ENCODE data around the gene HYLS1.

The HYLS1 gene

DNA sequence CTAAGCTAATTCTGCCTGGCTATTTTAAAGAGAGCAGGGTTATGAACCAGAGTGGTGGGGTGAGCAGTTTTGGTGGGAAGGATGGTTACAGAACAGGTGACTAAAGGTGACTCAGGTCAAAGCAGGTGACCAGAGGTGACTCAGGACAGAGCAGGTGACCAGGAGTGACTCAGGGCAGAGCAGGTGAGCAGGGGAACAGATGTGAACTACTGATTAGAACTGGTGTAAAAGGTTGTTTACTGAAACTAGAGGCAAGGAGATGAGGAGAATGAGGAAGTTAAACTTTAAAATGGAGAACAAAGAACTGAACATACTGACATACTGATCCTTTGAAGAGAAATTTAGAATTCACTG lies 15.4 kb upstream of the HYLS1 start:
- Histone ChIP-seq H3K9ac (ENCODE audit: insufficient read length) (no peak overlapping the region), H3K9me3 (ENCODE audit: low read depth, low read length) (no peaks in the 10 kb centered on the region), H3K27ac (no peak overlapping the region), H3K4me3 (no peak overlapping the region), H3K36me3 (ENCODE audit: insufficient read depth, low read length) (no peaks in the 10 kb centered on the region)
- TF ChIP-seq FOXP2 (optimal IDR thresholded peaks at IDR 0.05; ENCODE audit: control extremely low read depth, extremely low read length, insufficient read depth) (no peak), EZH2 (IDR thresholded peaks at IDR 0.05) (no peak)
- DNase-seq (ENCODE audit: low read depth, low spot score): no peak

DNA sequence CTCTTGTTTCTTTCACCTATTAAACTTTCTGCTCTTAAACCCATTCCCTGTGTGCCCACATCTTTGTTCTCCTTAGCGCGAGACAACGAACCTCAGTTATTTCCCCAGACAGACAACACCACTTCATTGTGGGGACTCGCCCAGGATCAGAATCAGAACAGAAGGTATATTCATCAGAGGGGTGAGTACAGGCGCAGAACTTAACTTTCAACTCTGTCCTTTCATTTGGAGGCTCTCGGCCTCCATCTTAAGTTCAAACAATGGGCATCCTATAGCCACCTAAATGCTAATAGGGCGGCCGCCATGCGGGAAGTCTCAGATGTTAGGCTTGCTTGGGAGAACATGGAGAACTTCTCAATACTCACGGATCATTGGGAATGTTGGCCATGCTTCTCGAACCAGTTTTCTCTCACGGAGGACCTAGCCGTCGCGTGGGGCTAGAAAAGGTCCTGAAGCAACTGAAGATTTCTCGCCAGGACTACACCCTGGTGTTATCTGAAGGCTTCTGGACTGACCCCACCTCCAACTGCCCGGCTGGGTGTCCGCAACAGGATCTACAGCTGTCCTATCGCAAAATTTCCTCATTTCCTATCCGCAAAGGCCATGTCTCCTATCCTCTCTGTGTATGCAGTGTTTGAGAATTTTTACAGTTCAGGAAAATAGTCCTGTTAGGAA lies 13.4 kb upstream of the HYLS1 start:
- TF ChIP-seq FOXP2 (optimal IDR thresholded peaks at IDR 0.05; ENCODE audit: control extremely low read depth, extremely low read length, insufficient read depth) (no peak), EZH2 (IDR thresholded peaks at IDR 0.05) (no peak), POLR2AphosphoS5 (IDR thresholded peaks at IDR 0.05; ENCODE audit: borderline replicate concordance, low read depth, low read length) (no peak)
- Histone ChIP-seq H3K36me3 (ENCODE audit: insufficient read depth, low read length) (no peaks in the 10 kb centered on the region), H3K9me3 (ENCODE audit: low read depth, low read length) (no peaks in the 10 kb centered on the region), H3K4me3 (no peak overlapping the region), H3K9ac (ENCODE audit: insufficient read length) (no peak overlapping the region), H3K27ac (no peak overlapping the region)
- DNase-seq (ENCODE audit: low read depth, low spot score): no peak

DNA sequence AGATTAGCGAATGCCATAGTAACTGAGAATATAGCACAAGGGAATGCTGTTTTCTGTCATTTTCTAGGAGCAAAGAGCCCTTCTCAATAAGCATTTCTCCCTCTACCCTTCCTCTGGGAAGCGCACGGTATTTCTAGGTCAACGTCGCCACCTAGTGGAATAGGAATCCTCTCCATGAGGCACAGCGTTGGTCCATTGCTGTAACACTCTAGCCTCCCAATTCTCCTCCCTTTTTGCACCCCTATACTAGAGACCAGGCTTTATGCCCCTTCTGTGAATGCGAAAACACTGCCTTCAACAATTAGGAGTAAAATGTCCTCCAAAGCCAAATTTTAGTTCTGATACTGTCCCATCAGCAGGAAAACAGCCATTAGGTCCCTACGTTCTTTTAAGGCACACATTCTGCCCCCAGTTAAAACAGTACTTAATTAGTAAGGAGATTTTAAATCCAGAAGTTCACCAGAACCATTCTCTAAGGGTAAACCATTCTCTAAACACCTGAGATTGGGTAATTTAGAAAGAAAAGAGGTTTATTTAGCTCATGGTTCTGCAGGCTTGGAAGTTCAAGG lies 12.8 kb upstream of the HYLS1 start:
- H3K9ac ChIP-seq (ENCODE audit: insufficient read length): no peak overlapping the region
- H3K27ac ChIP-seq: no peak overlapping the region
- no peaks in the 10 kb centered on the region for H3K9me3 ChIP-seq (ENCODE audit: low read depth, low read length)
- no peaks in the 10 kb centered on the region for H3K36me3 ChIP-seq (ENCODE audit: insufficient read depth, low read length)
- no peak for TF ChIP-seq EZH2 (IDR thresholded peaks at IDR 0.05)
- no peak for TF ChIP-seq POLR2AphosphoS5 (IDR thresholded peaks at IDR 0.05; ENCODE audit: borderline replicate concordance, low read depth, low read length)
- no peak for TF ChIP-seq FOXP2 (optimal IDR thresholded peaks at IDR 0.05; ENCODE audit: control extremely low read depth, extremely low read length, insufficient read depth)
- H3K4me3 ChIP-seq: no peak overlapping the region
- no peak for DNase-seq (ENCODE audit: low read depth, low spot score)

DNA sequence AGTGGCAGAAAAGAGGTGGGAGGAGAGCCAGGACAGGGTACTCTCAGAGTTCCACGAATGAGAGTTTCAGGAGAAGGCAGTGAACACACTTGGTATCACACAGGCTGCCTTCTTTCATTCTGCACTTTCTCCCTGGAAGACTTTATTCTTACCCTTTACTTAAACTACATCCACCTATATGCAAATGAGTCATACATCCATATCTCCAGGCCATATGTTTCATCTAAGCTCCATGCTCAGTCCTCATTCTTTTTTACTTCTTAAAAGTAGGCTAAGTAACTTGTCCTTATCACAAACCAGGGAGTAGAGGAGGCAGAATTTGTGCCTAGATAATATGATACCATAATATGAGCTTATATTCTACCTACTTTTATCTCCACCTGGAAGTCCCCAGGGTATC lies 6.2 kb upstream of the HYLS1 start:
- H3K36me3 ChIP-seq (ENCODE audit: insufficient read depth, low read length): no peaks in the 10 kb centered on the region
- no peak overlapping the region for H3K9ac ChIP-seq (ENCODE audit: insufficient read length)
- DNase-seq (ENCODE audit: low read depth, low spot score): no peak
- no peak overlapping the region for H3K4me3 ChIP-seq
- TF ChIP-seq EZH2 (IDR thresholded peaks at IDR 0.05) (no peak), FOXP2 (optimal IDR thresholded peaks at IDR 0.05; ENCODE audit: control extremely low read depth, extremely low read length, insufficient read depth) (no peak), POLR2AphosphoS5 (IDR thresholded peaks at IDR 0.05; ENCODE audit: borderline replicate concordance, low read depth, low read length) (no peak)
- no peaks in the 10 kb centered on the region for H3K9me3 ChIP-seq (ENCODE audit: low read depth, low read length)
- no peak overlapping the region for H3K27ac ChIP-seq

DNA sequence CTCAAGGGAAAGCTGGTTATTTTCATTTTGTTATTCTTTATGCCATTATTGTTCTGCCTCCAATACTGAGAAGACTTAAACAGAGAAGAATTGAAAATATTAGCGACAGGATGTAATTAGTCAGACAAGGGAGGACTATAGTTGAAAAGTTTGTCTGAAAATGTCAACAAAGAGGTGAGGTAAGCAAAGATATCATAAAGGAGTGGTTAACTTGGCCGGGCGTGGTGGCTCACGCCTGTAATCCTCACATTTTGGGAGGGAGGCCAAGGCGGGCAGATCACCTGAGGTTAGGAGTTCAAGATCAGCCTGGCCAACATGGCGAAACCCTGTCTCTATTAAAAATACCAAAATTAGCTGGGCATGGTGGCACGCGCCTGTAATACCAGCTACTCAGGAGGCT lies 4.1 kb upstream of the HYLS1 start:
- no peak overlapping the region for H3K27ac ChIP-seq
- H3K4me3 ChIP-seq: no peak overlapping the region
- no peaks in the 10 kb centered on the region for H3K36me3 ChIP-seq (ENCODE audit: insufficient read depth, low read length)
- DNase-seq (ENCODE audit: low read depth, low spot score): no peak
- H3K9ac ChIP-seq (ENCODE audit: insufficient read length): no peak overlapping the region
- no peak for TF ChIP-seq FOXP2 (optimal IDR thresholded peaks at IDR 0.05; ENCODE audit: control extremely low read depth, extremely low read length, insufficient read depth)
- TF ChIP-seq EZH2 (IDR thresholded peaks at IDR 0.05): no peak
- TF ChIP-seq POLR2AphosphoS5 (IDR thresholded peaks at IDR 0.05; ENCODE audit: borderline replicate concordance, low read depth, low read length): no peak
- no peaks in the 10 kb centered on the region for H3K9me3 ChIP-seq (ENCODE audit: low read depth, low read length)

DNA sequence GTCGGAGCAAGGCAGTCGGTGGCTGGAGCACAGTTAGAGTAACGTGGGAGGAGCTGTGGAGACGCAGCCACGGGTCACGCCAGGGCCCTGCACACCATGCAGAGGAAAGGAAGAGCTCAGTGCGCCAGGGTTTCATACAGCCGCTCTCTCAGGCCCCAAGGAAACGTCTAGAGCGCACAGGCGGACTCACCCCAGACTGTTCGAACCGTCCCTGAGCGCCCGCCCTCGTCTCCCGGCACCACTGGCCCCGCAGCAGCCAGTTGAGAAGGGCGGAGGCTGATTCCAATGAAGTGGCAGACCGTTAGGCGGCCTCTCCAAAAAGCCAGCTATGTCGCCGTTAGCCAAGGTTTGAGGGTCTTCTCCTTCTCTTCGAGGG lies 483 bp upstream of the HYLS1 start:
- Histone ChIP-seq H3K36me3 (ENCODE audit: insufficient read depth, low read length) (no peaks in the 10 kb centered on the region), H3K9me3 (ENCODE audit: low read depth, low read length) (no peaks in the 10 kb centered on the region), H3K9ac (ENCODE audit: insufficient read length) (no peak overlapping the region), H3K4me3 (no peak overlapping the region), H3K27ac (no peak overlapping the region)
- TF ChIP-seq POLR2AphosphoS5 (IDR thresholded peaks at IDR 0.05; ENCODE audit: borderline replicate concordance, low read depth, low read length): no peak
- TF ChIP-seq EZH2 (IDR thresholded peaks at IDR 0.05): no peak
- no peak for TF ChIP-seq FOXP2 (optimal IDR thresholded peaks at IDR 0.05; ENCODE audit: control extremely low read depth, extremely low read length, insufficient read depth)
- DNase-seq (ENCODE audit: low read depth, low spot score): no peak

DNA sequence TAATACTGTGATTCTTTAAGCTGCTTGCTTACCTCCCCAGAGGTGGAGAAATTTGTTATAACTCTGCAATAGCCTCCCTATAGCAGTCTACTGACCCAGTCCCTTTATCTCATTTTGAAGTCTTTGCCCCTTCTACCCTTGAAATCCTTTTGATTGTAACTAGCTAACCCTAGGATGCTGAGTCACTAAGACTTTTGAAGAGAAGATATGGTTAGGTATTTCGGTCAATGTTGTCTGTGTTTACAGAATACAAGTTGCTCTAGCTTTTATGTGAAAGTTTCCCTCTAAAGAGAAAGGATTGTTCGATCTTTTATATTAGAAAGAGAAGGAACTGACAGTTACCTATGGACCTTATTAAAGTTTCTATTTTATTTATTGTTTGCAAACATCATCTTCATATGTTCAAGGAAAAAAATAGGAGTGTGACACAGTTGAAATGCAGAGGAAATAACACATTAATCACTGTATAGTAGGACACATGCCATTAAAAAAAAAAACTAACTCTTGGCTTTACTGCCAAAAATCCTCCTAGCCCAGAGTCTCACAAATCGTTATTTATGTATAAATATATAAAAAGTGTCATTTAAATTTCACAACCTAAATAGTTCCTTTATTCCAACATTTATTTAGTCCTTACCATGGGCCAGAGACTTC lies 3.1 kb downstream of the HYLS1 start:
- TF ChIP-seq POLR2AphosphoS5 (IDR thresholded peaks at IDR 0.05; ENCODE audit: borderline replicate concordance, low read depth, low read length) (no peak), EZH2 (IDR thresholded peaks at IDR 0.05) (no peak), FOXP2 (optimal IDR thresholded peaks at IDR 0.05; ENCODE audit: control extremely low read depth, extremely low read length, insufficient read depth) (no peak)
- DNase-seq (ENCODE audit: low read depth, low spot score): no peak
- Histone ChIP-seq H3K9me3 (ENCODE audit: low read depth, low read length) (no peaks in the 10 kb centered on the region), H3K36me3 (ENCODE audit: insufficient read depth, low read length) (peaks cover 22% of the 10 kb centered on the region), H3K9ac (ENCODE audit: insufficient read length) (no peak overlapping the region), H3K27ac (no peak overlapping the region), H3K4me3 (no peak overlapping the region)

DNA sequence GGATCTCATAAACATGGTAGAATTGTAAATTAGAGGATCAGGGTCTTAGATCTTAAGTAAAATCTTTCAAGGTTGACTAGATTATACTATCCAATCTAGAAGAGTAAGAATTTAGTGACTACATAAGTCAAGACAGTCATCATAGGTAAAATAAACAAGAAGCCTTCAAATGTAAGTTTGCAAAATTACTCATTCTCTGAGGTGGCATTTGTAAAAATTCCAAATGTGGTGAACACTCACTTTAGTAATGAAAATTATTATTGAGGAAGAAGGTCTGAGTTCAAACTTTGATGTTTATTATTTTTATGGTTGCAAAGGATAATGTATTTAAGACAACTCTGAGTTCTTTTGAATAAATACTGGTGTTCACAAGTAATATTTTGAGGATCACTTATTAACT lies 4.6 kb downstream of the HYLS1 start:
- DNase-seq (ENCODE audit: low read depth, low spot score): no peak
- H3K4me3 ChIP-seq: no peak overlapping the region
- no peak overlapping the region for H3K9ac ChIP-seq (ENCODE audit: insufficient read length)
- TF ChIP-seq POLR2AphosphoS5 (IDR thresholded peaks at IDR 0.05; ENCODE audit: borderline replicate concordance, low read depth, low read length): no peak
- no peak for TF ChIP-seq FOXP2 (optimal IDR thresholded peaks at IDR 0.05; ENCODE audit: control extremely low read depth, extremely low read length, insufficient read depth)
- TF ChIP-seq EZH2 (IDR thresholded peaks at IDR 0.05): no peak
- peaks cover 26% of the 10 kb centered on the region for H3K36me3 ChIP-seq (ENCODE audit: insufficient read depth, low read length)
- H3K9me3 ChIP-seq (ENCODE audit: low read depth, low read length): no peaks in the 10 kb centered on the region
- H3K27ac ChIP-seq: no peak overlapping the region
